BJ (cell line): ENCODE measurements around the gene ITGB2. TPM values are rescaled to one million over a fixed set of nuclear protein-coding genes. Genes with fewer than 3 reads are reported as not detected.

Source experiments
- CTCF ChIA-PET: fragments of 350-600 bp; formaldehyde crosslinking; extraction: SDS; loops from one replicate; lab custom pipeline; 2021; ENCODE audit warnings: antibody characterized with exemption, inconsistent platforms; lab: Yijun Ruan, JAX
- POLR2A ChIA-PET: fragments of 300-600 bp; sonication (Branson Sonifier 250); formaldehyde crosslinking; extraction: SDS; loops from one replicate; lab custom pipeline; 2021; ENCODE audit warnings: antibody characterized with exemption; lab: Charles Lee
- DNase-seq: peaks from one replicate; pipeline ENCODE4 v3.0.0-alpha.2; 2011; ENCODE audit warnings: low read depth
- H3K27me3 ChIP-seq: 2 replicates; pipeline ENCODE4 v1.6.0; 2011; ENCODE audit warnings: low read length; ENCODE audit not compliant: control insufficient read depth, insufficient read depth
- H3K36me3 ChIP-seq: 2 replicates; pipeline ENCODE4 v1.5.1; 2011; ENCODE audit warnings: low read length; ENCODE audit not compliant: control insufficient read depth, insufficient read depth
- H3K4me3 ChIP-seq: 2 replicates; pipeline ENCODE4 v1.5.1; 2011; ENCODE audit warnings: low read depth, mild to moderate bottlenecking, control low read depth, low read length
- polyA plus RNA-seq: library from polyadenylated mRNA; depleted of rRNA; stranded (reverse); fragments of >200 nt; gene quantifications from 2 replicates; pipeline ENCODE4 v1.2.3, GENCODE V29; 2011
- TF ChIP-seq, protein P1 (sequence below): IDR thresholded peaks from 2 replicates; pipeline ENCODE4 v1.5.1; 2011; ENCODE audit warnings: low read depth, mild to moderate bottlenecking, control low read depth, inconsistent platforms, low read length, moderate library complexity; ENCODE audit not compliant: insufficient read depth

The ITGB2 gene
- polyA plus RNA-seq, 1 experiment, result not detected

DNA sequence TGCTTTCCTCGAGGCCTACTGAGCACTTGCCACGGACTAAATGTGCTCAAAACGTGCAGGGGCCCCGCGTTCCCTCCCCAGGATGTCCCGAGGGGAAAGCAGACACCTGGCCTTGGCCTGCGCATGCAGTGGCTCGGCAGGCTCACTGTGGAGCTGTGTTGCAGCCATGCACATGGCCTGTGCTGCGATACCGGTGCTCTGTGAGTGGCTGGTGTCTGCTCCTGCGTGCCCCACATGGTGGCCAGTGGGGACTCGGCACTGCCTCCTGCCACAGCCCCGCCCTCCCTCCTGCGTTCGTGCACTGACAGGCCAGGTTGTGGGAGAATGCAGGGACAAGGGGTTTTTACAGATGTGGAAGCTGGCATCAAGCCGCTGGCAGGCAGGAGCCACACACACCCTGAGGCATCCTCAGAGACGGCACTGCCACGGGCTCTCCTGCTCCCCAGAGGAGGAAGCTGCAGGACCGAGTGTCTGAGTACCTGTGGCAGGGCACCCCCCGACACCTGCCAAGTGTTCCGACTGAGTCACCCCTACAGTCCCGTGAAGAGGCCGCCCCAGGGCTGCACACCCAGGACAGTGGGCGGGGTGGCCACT lies 30.3 kb downstream of the ITGB2 start:
- Histone ChIP-seq H3K27me3 (peaks cover 26% of the 10 kb centered on the region), H3K36me3 (no peaks in the 10 kb centered on the region), H3K4me3 (no peak overlapping the region)
- TF ChIP-seq, protein P1, sequence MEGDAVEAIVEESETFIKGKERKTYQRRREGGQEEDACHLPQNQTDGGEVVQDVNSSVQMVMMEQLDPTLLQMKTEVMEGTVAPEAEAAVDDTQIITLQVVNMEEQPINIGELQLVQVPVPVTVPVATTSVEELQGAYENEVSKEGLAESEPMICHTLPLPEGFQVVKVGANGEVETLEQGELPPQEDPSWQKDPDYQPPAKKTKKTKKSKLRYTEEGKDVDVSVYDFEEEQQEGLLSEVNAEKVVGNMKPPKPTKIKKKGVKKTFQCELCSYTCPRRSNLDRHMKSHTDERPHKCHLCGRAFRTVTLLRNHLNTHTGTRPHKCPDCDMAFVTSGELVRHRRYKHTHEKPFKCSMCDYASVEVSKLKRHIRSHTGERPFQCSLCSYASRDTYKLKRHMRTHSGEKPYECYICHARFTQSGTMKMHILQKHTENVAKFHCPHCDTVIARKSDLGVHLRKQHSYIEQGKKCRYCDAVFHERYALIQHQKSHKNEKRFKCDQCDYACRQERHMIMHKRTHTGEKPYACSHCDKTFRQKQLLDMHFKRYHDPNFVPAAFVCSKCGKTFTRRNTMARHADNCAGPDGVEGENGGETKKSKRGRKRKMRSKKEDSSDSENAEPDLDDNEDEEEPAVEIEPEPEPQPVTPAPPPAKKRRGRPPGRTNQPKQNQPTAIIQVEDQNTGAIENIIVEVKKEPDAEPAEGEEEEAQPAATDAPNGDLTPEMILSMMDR, result no peak
- DNase-seq, result no peak
- ChIA-PET CTCF (interaction anchor here (1.0 kb wide), 2 partner anchors 42 to 247 kb away, joined by 3 to 4 read pairs; no protein-coding TSS in a partner anchor), POLR2A (no interaction called here)

DNA sequence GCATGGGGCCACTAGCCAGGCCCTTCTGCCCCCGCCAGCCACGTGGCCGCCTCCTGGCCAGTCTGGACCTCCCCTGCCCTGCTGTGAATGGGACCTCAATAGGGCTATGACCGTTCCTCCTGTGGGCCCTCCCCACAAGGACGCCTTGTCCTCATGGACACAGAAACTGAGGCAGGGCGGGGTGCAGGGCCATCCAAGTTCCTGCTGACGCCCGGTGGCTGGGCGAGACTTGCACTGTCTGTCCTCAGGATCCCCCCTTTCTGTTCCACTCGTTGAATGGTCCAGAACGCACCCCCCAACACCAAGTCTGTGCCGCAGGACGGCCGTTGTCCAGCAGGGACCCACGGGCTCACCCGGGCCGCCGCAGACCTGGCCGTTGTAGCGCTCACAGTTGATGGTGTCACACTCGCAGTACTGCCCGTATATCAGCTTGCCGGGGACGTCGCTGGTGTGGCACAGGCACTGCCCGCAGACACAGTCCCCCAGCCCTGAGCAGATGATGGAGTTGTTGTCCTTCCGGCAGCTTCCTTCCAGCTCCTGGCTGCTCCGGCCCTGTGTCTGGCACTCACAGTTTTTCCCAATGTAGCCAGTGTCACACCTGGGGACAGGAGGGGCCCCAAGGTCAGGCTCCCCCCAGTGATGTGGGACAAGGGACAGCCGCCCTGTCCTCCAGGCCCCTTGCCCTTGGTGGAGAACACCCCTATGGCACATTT lies 30.9 kb downstream of the ITGB2 start:
- CTCF ChIA-PET, result interaction anchor here (1.0 kb wide), 1 partner anchor 248 kb away, joined by 4 read pairs; no protein-coding TSS in a partner anchor
- POLR2A ChIA-PET, result no interaction called here
- H3K36me3 ChIP-seq, result no peaks in the 10 kb centered on the region
- TF ChIP-seq, protein P1, result no peak
- no peak overlapping the region for H3K4me3 ChIP-seq
- peaks cover 24% of the 10 kb centered on the region for H3K27me3 ChIP-seq
- no peak for DNase-seq

DNA sequence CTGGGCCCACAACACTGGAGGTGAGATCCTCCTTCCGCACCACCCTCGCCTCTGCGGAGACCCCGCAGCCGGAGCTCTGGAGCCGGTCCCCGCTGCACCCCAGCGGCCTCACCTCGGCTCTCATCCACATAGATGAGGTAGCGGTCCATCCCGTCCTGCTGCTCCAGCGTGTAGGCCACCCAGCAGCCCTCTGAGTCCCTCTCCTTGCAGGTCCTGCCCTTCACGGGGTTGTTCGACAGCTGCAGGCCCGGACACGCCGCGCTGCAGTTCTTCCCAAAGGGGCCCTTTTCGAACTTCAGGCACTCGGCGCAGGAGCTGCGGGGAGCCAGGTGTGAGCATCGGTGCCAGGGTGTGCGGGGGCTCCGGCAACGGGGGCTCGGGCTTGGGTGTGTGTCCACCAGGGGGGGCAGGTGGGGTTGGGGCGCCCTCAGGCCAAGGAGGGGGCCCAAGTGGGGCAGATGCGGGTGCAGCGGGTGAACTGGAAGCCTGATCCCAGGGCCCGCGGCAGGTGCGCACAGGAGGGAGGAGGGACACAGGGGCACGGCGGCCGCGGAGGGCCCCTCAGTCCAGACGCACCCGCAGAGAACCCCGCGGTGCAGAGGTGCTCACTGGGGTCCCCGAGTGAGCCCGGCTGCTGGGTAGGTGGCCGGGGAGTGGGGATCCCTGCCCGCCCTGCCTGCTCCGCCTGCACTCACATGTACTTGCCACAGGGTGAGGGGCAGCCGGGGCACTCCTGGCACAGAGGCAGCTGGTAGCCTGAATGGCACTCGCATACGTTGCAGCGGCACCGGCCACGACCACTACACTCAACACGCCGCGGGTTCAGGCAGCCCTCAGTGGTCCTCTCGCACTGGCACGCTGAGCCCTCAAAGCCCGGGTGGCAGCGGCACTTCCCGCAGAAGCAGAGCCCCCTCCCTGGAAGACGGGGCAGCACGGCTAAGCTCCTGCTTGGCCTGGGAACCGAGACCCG lies 31.8 kb downstream of the ITGB2 start:
- CTCF ChIA-PET, result interaction anchor here (0.6 kb wide), 1 partner anchor 88 kb away, joined by 3 read pairs; no protein-coding TSS in a partner anchor

DNA sequence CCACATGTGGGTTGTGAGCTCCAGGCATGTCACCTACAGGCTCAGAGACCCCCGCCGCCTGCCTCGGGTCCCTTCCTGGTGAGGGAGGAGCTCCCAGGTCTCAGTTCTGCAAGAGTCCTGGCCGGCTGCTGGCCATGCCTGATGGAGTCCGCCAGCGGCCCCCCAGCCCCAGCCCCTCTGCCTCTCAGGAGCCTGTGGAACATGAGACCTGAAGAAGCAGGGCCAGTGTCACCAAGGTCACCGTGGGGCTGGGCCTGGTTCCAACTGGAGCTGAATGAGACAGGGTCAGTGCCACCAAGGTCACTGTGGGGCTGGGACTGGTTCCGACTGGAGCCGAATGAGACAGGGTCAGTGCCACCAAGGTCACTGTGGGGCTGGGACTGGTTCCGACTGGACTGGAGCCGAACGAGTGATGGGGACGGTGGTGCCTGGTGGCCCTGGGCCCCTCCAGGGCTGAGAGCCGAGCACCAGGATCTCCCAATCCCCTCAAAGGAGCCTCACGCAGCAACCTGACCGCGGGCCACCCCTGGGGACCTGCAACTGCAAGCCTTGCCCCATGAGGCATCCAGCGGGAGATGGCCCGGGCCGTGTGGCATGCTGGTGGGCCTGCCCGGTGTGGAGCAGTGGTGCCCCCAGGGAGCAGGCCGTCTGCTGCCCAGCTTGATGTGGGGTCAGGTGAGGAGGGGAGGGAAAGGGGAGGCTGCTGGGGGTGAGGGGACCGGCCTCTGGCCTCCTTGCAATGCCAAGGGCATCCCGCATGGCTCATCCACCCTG lies 32.7 kb downstream of the ITGB2 start:
- CTCF ChIA-PET, result interaction anchor here (0.6 kb wide), 1 partner anchor 87 kb away, joined by 3 read pairs; no protein-coding TSS in a partner anchor
- TF ChIP-seq, protein P1, result no peak
- POLR2A ChIA-PET, result interaction anchor here (0.6 kb wide), 1 partner anchor 11 kb away, joined by 3 read pairs; no protein-coding TSS in a partner anchor
- DNase-seq, result no peak
- no peak overlapping the region for H3K4me3 ChIP-seq
- H3K36me3 ChIP-seq, result no peaks in the 10 kb centered on the region
- H3K27me3 ChIP-seq, result peaks cover 11% of the 10 kb centered on the region

More for the DNA sequence above, 31.8 kb downstream of the ITGB2 start:
- POLR2A ChIA-PET, result no interaction called here
- Histone ChIP-seq H3K4me3 (no peak overlapping the region), H3K36me3 (no peaks in the 10 kb centered on the region), H3K27me3 (peaks cover 19% of the 10 kb centered on the region)
- TF ChIP-seq, protein P1, result no peak
- DNase-seq, result no peak
